Measurements from ENCODE around the gene WSCD1.

Gene WSCD1

GRCh38 chr17:6069539-6070429 lies at the start of gene WSCD1:
TSS of gene WSCD1 (plus strand) at chr17:6070379. CDS start at chr17:6080659, 10,280 bp downstream.
- DNase-seq (ENCODE audit: low read depth in 2 of 2) = no peak

GRCh38 chr17:6021011-6021400 lies 49.2 kb upstream of the WSCD1 start:
- DNase-seq (ENCODE audit: low read depth in 2 of 2) = no peak

- DNase-seq (ENCODE audit: low read depth in 2 of 2) = no peak
Measured at GRCh38 chr17:6021627-6022026, 48.6 kb upstream of the WSCD1 start.

- no peak for DNase-seq (ENCODE audit: low read depth in 2 of 2)
Measured at GRCh38 chr17:6023036-6023831, 46.9 kb upstream of the WSCD1 start.

GRCh38 chr17:6024576-6024975 lies 45.6 kb upstream of the WSCD1 start:
- no peak for DNase-seq (ENCODE audit: low read depth in 2 of 2)

GRCh38 chr17:6027342-6028024 lies 42.7 kb upstream of the WSCD1 start:
- DNase-seq (ENCODE audit: low read depth in 2 of 2) = no peak

- DNase-seq (ENCODE audit: low read depth in 2 of 2) = no peak
Measured at GRCh38 chr17:6028294-6028693, 41.9 kb upstream of the WSCD1 start.

- DNase-seq (ENCODE audit: low read depth in 2 of 2) = no peak
Measured at GRCh38 chr17:6035801-6036394, 34.3 kb upstream of the WSCD1 start.

- no peak for DNase-seq (ENCODE audit: low read depth in 2 of 2)
Measured at GRCh38 chr17:6040504-6040903, 29.7 kb upstream of the WSCD1 start.

- DNase-seq (ENCODE audit: low read depth in 2 of 2) = no peak
Measured at GRCh38 chr17:6041246-6041645, 28.9 kb upstream of the WSCD1 start.

- no peak for DNase-seq (ENCODE audit: low read depth in 2 of 2)
Measured at GRCh38 chr17:6043405-6043804, 26.8 kb upstream of the WSCD1 start.

GRCh38 chr17:6044261-6044660 lies 25.9 kb upstream of the WSCD1 start:
- no peak for DNase-seq (ENCODE audit: low read depth in 2 of 2)

GRCh38 chr17:6045621-6046357 lies 24.4 kb upstream of the WSCD1 start:
- no peak for DNase-seq (ENCODE audit: low read depth in 2 of 2)

- no peak for DNase-seq (ENCODE audit: low read depth in 2 of 2)
Measured at GRCh38 chr17:6046431-6046830, 23.7 kb upstream of the WSCD1 start.

GRCh38 chr17:6046931-6047330 lies 23.2 kb upstream of the WSCD1 start:
- DNase-seq (ENCODE audit: low read depth in 2 of 2) = no peak

GRCh38 chr17:6047966-6048365 lies 22.2 kb upstream of the WSCD1 start:
- DNase-seq (ENCODE audit: low read depth in 2 of 2) = no peak

GRCh38 chr17:6048486-6048885 lies 21.7 kb upstream of the WSCD1 start:
- DNase-seq (ENCODE audit: low read depth in 2 of 2) = no peak

GRCh38 chr17:6052926-6053325 lies 17.3 kb upstream of the WSCD1 start:
- DNase-seq (ENCODE audit: low read depth in 2 of 2) = no peak

GRCh38 chr17:6054372-6054771 lies 15.8 kb upstream of the WSCD1 start:
- no peak for DNase-seq (ENCODE audit: low read depth in 2 of 2)

- no peak for DNase-seq (ENCODE audit: low read depth in 2 of 2)
Measured at GRCh38 chr17:6056104-6056503, 14.1 kb upstream of the WSCD1 start.

- no peak for DNase-seq (ENCODE audit: low read depth in 2 of 2)
Measured at GRCh38 chr17:6057562-6057961, 12.6 kb upstream of the WSCD1 start.
